HG03460 (cell line): ENCODE measurements around the gene KIAA1191.
A peak's percentile ranks its signal among the peaks of the same experiment; 100 is the strongest.

Experiments used
- ATAC-seq: cut with Tn5 transposase; IDR thresholded peaks from one replicate; pipeline ENCODE4 v1.9.1; 2021; ENCODE audit not compliant: unreplicated experiment

The KIAA1191 gene

GRCh38 chr5:176389135-176390123, 27.9 kb upstream of the KIAA1191 start:
- peak; percentile 27 for ATAC-seq

GRCh38 chr5:176388444-176389134, 27.0 kb upstream of the KIAA1191 start, which contains the start of the genes HIGD2A and NOP16:
HIGD2A (plus strand) TSS chr5:176388751; CDS start chr5:176388820, 69 bp downstream.
NOP16 (minus strand) TSS chr5:176388598; CDS start chr5:176388539, 59 bp downstream.
- ATAC-seq: peak; percentile 88

- ATAC-seq: no peak
Observed at GRCh38 chr5:176388003-176388443, 26.5 kb upstream of the KIAA1191 start.

- ATAC-seq: no peak
Observed at GRCh38 chr5:176387384-176387925, 25.9 kb upstream of the KIAA1191 start.

GRCh38 chr5:176386491-176386890, 24.9 kb upstream of the KIAA1191 start:
- no peak for ATAC-seq

- no peak for ATAC-seq
Observed at GRCh38 chr5:176384991-176385390, 23.4 kb upstream of the KIAA1191 start.

GRCh38 chr5:176384366-176384930, 22.9 kb upstream of the KIAA1191 start:
- no peak for ATAC-seq

GRCh38 chr5:176383961-176384360, 22.4 kb upstream of the KIAA1191 start:
- ATAC-seq: no peak

- no peak for ATAC-seq
Observed at GRCh38 chr5:176383248-176383905, 21.8 kb upstream of the KIAA1191 start.

- no peak for ATAC-seq
Observed at GRCh38 chr5:176382721-176383120, 21.2 kb upstream of the KIAA1191 start.

- ATAC-seq: no peak
Observed at GRCh38 chr5:176381979-176382378, 20.4 kb upstream of the KIAA1191 start.

GRCh38 chr5:176381423-176381822, 19.9 kb upstream of the KIAA1191 start:
- ATAC-seq: no peak

- ATAC-seq: peak; percentile 53
Observed at GRCh38 chr5:176379881-176380280, 18.3 kb upstream of the KIAA1191 start.

- no peak for ATAC-seq
Observed at GRCh38 chr5:176373100-176373818, 11.7 kb upstream of the KIAA1191 start.

GRCh38 chr5:176371621-176372539, 10.3 kb upstream of the KIAA1191 start:
- no peak for ATAC-seq

GRCh38 chr5:176369934-176370711, 8.6 kb upstream of the KIAA1191 start:
- no peak for ATAC-seq

- no peak for ATAC-seq
Observed at GRCh38 chr5:176368726-176369125, 7.2 kb upstream of the KIAA1191 start.
